ENCODE measurements around the gene MASTL. TPM values are rescaled to one million over a fixed set of nuclear protein-coding genes. Genes with fewer than 3 reads are reported as not detected.

Gene MASTL
- polyA plus RNA-seq, 1 of the 3 experiments (the other 2 are of a cell fraction): 5.8 TPM

DNA sequence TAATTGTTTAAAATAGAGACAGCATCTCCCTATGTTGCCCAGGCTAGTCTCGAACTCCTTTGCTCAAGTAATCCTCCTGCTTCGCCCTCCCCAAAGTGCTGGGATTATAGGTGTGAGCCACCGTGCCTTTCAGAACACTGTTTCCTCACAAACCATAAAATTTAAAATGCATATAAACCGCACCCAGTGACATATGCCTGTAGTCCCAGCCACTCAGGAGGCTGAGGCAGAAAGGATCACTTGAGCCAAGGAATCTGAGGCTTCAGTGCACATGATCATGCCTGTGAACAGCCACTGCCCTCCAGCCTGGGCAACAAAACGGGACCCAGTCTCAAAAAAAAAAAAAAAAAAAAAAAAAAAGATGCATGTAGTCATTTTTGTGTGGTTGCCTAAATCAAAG lies 48.7 kb downstream of the MASTL start:
- Histone ChIP-seq H3K79me2 (ENCODE audit: insufficient read depth) (no peaks in the 10 kb centered on the region), H3K36me3 (replicated peaks in 1 of 2; ENCODE audit: control insufficient read depth in 1 of 2, insufficient read depth in 2 of 2, low read length in 1 of 2) (peaks cover 34 to 39% of the 10 kb centered on the region in 2 experiments), H3K9me3 (no peaks in the 10 kb centered on the region), H4K20me1 (ENCODE audit: insufficient read depth) (no peaks in the 10 kb centered on the region), H3K9me2 (no peaks in the 10 kb centered on the region), H3F3A (replicated peaks; ENCODE audit: insufficient read depth) (peaks cover 8% of the 10 kb centered on the region), H3K4me1 (ENCODE audit: control insufficient read depth in 1 of 2, insufficient read depth in 2 of 2, low read depth in 1 of 2, low read length in 1 of 2) (no peaks in the 10 kb centered on the region), H3K9ac (no peak overlapping the region), H3K4me2 (no peak overlapping the region), H3K27ac (ENCODE audit: low read depth in 2 of 2, low read length in 1 of 2) (no peak overlapping the region), H3K27me3 (ENCODE audit: insufficient read depth) (no peaks in the 10 kb centered on the region), H3K4me3 (ENCODE audit: low read depth in 2 of 2, low read length in 1 of 2) (no peak overlapping the region), H2AFZ (ENCODE audit: low read depth) (no peak overlapping the region)
- DNase-seq: no peak
- POLR2A ChIA-PET: no interaction called here
- no peak for TF ChIP-seq SIN3A (IDR thresholded peaks at IDR 0.05; ENCODE audit: borderline replicate concordance, low read depth, low read length)
- TF ChIP-seq, protein P1, sequence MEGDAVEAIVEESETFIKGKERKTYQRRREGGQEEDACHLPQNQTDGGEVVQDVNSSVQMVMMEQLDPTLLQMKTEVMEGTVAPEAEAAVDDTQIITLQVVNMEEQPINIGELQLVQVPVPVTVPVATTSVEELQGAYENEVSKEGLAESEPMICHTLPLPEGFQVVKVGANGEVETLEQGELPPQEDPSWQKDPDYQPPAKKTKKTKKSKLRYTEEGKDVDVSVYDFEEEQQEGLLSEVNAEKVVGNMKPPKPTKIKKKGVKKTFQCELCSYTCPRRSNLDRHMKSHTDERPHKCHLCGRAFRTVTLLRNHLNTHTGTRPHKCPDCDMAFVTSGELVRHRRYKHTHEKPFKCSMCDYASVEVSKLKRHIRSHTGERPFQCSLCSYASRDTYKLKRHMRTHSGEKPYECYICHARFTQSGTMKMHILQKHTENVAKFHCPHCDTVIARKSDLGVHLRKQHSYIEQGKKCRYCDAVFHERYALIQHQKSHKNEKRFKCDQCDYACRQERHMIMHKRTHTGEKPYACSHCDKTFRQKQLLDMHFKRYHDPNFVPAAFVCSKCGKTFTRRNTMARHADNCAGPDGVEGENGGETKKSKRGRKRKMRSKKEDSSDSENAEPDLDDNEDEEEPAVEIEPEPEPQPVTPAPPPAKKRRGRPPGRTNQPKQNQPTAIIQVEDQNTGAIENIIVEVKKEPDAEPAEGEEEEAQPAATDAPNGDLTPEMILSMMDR (IDR thresholded peaks at IDR 0.05): no peak
- no peak for TF ChIP-seq SMC3 (IDR thresholded peaks at IDR 0.05; ENCODE audit: low read depth, low read length)
- no peak for TF ChIP-seq FOSL2 (IDR thresholded peaks at IDR 0.05; ENCODE audit: borderline replicate concordance, low read depth)
- TF ChIP-seq, protein P2, sequence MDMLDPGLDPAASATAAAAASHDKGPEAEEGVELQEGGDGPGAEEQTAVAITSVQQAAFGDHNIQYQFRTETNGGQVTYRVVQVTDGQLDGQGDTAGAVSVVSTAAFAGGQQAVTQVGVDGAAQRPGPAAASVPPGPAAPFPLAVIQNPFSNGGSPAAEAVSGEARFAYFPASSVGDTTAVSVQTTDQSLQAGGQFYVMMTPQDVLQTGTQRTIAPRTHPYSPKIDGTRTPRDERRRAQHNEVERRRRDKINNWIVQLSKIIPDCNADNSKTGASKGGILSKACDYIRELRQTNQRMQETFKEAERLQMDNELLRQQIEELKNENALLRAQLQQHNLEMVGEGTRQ (IDR thresholded peaks at IDR 0.05; ENCODE audit: borderline replicate concordance, low read depth, low read length): no peak
- no peak for TF ChIP-seq GATA2 (CRISPR knock-in tag; IDR thresholded peaks at IDR 0.05)
- no peak for TF ChIP-seq CHD2 (IDR thresholded peaks at IDR 0.05; ENCODE audit: low read length, partially characterized antibody)
- TF ChIP-seq RAD21 (IDR thresholded peaks at IDR 0.05; ENCODE audit: low read length): no peak
- TF ChIP-seq, protein P3, sequence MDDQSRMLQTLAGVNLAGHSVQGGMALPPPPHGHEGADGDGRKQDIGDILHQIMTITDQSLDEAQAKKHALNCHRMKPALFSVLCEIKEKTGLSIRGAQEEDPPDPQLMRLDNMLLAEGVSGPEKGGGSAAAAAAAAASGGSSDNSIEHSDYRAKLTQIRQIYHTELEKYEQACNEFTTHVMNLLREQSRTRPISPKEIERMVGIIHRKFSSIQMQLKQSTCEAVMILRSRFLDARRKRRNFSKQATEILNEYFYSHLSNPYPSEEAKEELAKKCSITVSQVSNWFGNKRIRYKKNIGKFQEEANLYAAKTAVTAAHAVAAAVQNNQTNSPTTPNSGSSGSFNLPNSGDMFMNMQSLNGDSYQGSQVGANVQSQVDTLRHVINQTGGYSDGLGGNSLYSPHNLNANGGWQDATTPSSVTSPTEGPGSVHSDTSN (IDR thresholded peaks at IDR 0.05): no peak
- TF ChIP-seq NRF1 (IDR thresholded peaks at IDR 0.05; ENCODE audit: low read depth, low read length): no peak
- TF ChIP-seq, protein P4, sequence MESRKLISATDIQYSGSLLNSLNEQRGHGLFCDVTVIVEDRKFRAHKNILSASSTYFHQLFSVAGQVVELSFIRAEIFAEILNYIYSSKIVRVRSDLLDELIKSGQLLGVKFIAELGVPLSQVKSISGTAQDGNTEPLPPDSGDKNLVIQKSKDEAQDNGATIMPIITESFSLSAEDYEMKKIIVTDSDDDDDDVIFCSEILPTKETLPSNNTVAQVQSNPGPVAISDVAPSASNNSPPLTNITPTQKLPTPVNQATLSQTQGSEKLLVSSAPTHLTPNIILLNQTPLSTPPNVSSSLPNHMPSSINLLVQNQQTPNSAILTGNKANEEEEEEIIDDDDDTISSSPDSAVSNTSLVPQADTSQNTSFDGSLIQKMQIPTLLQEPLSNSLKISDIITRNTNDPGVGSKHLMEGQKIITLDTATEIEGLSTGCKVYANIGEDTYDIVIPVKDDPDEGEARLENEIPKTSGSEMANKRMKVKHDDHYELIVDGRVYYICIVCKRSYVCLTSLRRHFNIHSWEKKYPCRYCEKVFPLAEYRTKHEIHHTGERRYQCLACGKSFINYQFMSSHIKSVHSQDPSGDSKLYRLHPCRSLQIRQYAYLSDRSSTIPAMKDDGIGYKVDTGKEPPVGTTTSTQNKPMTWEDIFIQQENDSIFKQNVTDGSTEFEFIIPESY (IDR thresholded peaks at IDR 0.05; ENCODE audit: borderline replicate concordance, low read depth): no peak
- TF ChIP-seq, protein P5, sequence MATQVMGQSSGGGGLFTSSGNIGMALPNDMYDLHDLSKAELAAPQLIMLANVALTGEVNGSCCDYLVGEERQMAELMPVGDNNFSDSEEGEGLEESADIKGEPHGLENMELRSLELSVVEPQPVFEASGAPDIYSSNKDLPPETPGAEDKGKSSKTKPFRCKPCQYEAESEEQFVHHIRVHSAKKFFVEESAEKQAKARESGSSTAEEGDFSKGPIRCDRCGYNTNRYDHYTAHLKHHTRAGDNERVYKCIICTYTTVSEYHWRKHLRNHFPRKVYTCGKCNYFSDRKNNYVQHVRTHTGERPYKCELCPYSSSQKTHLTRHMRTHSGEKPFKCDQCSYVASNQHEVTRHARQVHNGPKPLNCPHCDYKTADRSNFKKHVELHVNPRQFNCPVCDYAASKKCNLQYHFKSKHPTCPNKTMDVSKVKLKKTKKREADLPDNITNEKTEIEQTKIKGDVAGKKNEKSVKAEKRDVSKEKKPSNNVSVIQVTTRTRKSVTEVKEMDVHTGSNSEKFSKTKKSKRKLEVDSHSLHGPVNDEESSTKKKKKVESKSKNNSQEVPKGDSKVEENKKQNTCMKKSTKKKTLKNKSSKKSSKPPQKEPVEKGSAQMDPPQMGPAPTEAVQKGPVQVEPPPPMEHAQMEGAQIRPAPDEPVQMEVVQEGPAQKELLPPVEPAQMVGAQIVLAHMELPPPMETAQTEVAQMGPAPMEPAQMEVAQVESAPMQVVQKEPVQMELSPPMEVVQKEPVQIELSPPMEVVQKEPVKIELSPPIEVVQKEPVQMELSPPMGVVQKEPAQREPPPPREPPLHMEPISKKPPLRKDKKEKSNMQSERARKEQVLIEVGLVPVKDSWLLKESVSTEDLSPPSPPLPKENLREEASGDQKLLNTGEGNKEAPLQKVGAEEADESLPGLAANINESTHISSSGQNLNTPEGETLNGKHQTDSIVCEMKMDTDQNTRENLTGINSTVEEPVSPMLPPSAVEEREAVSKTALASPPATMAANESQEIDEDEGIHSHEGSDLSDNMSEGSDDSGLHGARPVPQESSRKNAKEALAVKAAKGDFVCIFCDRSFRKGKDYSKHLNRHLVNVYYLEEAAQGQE (IDR thresholded peaks at IDR 0.05; ENCODE audit: low read depth, low read length): no peak
- TF ChIP-seq TCF12 (IDR thresholded peaks at IDR 0.05): no peak
- CTCF ChIA-PET: no interaction called here
- WGBS (ENCODE audit: low lambda C conversion rate): 96% methylated on average over 5 of the region's 5 CpGs

All from SK-N-SH (cell line).